CD4-positive, alpha-beta T cell treated with Interleukin-6 at 100 ng/mL for 8 hours (primary cell): Measurements from ENCODE around the gene ITLN1.
"Not testable (repeated sequence)": the region's sequence is repeated elsewhere in the genome, so short reads cannot be mapped to it uniquely, and the experiment has no call there.

Experiments used
- DNase-seq: peaks from one replicate; pipeline ENCODE4 v3.0.0-alpha.2; 2020; ENCODE audit warnings: mixed read lengths, low spot score

ITLN1 gene

DNA sequence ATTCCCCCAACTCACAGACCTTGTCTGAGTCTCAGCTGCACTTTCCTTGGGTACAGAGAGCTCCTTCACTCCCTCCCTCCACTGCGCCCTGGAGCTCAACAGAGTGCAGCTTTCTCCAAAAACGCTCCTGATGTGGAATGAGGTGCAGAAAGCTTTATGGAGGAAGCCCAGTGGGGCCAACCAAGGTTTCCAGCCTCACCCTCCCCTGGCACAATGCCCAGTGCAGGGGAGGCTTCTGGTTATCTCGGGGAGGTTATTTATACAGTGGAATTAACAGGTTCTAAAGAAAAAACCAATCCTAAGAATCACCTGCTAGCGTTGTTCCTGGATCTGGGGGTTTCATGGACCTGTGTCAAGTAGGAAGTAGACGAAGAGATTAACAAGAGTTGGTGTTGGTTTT lies at the start of gene ITLN1:
ITLN1 (minus strand) TSS at position 139 of the 400 bp plus-strand sequence. CDS start 303 bp downstream, outside the sequence.
- no peak for DNase-seq

DNA sequence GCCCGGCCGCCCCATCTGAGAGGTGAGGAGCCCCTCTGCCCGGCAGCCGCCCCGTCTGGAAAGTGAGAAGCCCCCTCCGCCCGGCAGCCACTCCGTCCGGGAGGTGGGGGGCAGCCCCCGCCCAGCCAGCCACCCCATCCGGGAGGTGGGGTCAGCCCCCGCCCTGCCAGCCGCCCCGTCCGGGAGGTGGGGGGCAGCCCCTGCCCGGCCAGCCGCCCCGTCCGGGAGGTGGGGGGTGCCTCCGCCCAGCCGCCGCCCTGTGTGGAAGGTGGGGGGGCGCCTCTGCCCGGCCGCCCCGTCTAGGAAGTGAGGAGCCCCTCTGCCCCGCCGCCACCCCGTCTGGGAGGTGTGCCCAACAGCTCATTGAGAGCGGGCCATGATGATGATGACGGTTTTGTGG lies 48.3 kb upstream of the ITLN1 start:
- DNase-seq = not testable (repeated sequence)

GRCh38 chr1:160925652-160926244 lies 40.8 kb upstream of the ITLN1 start:
- no peak for DNase-seq

DNA sequence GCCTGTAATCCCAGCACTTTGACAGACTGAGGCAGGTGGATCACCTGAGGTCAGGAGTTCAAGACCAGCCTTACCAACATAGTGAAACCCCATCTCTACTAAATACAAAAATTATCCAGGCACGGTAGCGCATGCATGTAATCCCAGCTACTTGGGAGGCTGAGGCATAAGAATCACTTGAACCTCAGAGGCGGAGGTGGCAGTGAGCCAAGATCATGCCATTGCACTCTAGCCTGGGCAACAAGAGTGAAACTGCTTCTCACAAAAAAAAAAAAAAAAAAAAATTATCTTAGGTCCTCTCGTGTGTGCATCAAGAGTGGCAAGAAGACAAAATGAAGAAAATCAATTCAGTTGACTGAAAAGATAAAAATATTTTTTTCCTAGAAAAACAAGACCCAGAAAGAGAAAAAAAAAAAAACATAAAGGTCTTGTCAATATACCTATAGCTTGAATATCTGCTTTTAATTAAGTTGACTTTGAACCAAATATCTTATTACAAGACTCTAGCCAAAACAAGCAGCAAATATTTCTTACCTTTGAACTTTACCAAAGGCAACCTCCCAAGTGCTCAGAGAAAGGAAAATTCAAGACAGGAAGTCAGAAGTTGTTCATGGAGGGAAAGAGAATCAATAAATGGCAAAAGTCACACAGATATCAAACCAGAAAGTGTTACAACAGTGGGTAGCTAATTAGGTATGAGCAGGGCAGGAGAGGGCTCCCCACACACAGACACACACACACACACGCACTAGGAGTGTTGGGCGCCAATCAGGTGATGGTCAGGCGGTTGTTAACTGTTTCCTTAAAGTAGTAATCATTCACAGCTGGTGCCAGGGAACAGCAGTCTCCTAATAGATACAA lies 40.0 kb upstream of the ITLN1 start:
- DNase-seq = no peak

DNA sequence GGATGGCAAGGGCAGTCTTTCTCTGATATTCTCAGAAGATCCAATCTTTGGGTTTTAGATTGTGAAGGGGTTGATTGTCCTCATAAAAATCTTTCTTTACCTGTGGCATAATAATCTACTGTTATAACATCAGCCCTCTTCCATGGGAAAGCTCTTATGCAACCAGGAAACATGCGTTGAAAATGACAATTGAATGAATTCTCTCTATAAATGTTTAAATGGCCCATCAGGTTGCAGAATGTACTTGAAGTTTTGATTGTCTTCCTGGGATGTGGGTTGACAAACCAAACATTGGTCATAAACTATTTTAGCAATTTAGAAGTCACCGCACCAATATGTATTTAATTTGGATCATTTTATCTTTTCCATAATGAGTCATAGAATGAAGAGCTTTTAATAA lies 31.7 kb upstream of the ITLN1 start:
- no peak for DNase-seq

DNA sequence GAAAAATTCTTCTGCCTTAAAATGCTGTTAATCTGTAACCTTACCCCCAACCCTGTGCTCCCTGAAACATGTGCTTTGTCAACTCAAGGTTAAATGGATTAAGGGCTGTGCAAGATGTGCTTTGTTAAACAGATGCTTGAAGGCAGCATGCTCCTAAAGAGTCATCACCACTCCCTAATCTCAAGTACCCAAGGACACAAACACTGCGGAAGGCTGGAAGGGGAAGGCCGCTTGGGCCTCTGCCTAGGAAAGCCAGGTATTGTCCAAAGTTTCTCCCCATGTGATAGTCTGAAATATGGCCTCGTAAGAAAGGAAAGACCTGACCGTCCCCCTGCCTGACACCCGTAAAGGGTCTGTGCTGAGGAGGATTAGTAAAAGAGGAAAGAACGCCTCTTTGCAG lies 28.2 kb upstream of the ITLN1 start:
- DNase-seq = not testable (repeated sequence)

DNA sequence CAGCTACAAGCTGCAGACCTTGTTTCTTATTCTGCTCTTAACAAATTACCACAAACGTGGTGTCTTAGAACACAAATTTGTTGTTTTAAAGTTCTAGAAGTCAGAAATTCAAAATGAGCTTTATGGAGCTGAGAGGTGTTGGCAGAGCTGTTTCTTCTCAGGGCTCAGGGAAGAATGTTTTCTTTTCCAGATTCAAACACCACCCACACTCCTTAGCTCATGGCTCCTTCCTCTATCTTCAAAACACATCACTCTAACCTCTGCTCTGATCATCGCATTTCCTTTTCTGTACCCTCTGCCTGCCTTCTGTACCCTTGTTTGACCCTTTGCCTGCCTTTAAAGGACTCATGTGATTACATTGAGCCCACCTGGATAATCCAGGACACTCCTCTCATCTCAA lies 26.9 kb upstream of the ITLN1 start:
- DNase-seq = no peak

- no peak for DNase-seq
Measured at GRCh38 chr1:160911441-160911840, 26.5 kb upstream of the ITLN1 start.

DNA sequence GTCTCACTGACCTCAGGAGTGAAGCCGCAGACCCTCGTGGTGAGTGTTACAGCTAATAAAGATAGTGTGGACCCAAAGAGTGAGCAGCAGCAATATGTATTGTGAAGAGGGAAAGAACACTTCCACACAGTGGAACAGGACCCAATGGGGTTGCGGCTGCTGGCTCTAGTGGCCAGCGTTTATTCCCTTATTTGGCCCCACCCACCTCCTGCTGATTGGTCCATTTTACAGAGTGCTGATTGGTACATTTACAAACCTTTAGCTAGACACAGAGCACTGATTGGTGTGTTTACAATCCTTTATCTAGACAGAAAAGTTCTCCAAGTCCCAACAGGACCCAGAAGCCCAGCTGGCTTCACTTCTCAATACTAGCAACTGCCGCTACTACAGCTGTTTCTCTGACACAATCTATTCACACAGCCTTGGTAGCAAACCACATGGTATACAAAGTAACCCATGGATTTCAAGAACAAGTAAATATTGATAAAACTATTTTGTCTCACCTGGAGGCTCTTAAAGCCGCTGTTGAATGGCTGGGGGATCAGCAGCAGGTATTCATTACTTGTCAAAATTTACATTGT lies 25.3 kb upstream of the ITLN1 start:
- DNase-seq = no peak

DNA sequence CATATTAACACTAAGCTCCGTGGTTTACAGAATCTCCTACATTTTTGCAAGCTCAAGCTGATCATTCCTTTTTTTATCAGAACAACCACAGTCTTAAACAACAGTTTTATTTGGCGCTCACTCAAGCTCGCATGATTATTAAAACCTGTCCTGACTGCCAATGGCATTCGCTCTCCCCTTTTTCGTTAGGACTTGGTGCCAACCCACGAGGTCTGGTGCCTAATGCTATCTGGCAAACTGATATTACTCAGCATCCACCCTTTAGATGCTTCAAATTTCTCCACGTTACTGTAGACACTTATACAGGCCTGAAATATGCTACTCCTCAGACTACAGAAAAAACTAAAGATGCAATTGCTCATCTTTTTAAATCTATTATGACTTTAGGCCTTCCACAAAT lies 23.0 kb upstream of the ITLN1 start:
- no peak for DNase-seq

GRCh38 chr1:160905617-160905989 lies 20.6 kb upstream of the ITLN1 start:
- DNase-seq = no peak

DNA sequence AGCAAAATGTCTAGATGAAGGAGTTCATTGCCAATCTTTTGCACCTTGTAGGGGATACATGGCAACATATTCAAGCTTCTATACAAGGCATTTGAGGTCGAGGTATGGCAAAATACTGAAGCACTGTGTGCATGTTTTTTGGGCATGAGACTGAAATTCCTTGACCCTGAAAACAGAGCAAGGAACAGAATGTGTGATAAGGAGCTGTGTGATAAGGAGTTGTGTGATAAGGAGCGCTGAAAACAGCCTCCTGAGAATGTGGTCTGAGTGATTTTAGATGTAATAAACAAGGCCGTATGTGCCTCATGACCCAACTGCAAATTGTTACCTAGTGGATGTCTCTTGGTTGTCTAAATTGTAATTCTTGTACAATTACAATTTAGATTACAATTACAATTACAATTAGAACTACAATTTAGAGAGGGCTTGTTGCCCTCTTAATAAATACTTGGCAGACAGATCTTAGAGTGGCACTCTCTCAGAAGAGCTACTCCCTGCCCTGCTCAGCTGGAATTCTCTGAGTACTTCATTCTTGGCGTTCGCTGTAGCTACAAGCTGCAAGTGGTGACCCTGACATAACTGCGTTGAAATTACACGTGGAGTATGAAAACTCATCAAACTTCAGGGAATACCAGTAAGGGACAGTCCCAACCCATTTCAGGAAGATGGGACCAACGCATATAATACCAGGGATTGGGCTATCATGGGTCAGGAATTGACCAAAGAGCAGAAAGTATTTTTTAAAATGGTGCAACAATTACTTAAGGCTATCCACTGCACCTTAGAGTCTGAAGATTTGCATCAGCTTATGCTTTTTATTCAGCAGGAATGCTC lies 20.0 kb upstream of the ITLN1 start:
- no peak for DNase-seq

DNA sequence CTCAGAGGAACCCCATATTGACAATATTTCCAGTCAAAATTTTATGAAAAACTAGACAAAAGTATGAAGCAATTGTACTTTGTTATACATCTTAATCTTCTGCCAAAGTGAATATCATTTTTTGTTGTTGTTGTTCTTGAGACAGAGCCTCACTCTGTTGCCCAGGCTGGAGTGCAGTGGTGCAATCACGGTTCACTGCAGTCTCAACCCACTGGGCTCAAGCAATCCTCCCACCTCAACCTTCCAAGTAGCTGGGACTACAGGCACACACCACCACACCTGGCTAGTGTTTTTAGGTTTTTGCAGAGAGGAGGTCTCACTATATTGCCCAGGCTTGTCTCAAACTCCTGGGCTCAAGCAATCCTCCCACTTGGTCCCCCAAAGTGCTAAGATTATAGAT lies 17.3 kb upstream of the ITLN1 start:
- DNase-seq = not testable (repeated sequence)

- no peak for DNase-seq
Measured at GRCh38 chr1:160901768-160902167, 16.8 kb upstream of the ITLN1 start.

- DNase-seq = not testable (repeated sequence)
Measured at GRCh38 chr1:160900683-160901082, 15.7 kb upstream of the ITLN1 start.

GRCh38 chr1:160894368-160895135 lies 9.6 kb upstream of the ITLN1 start:
- not testable (repeated sequence) for DNase-seq

- DNase-seq = no peak
Measured at GRCh38 chr1:160891474-160891873, 6.5 kb upstream of the ITLN1 start.

DNA sequence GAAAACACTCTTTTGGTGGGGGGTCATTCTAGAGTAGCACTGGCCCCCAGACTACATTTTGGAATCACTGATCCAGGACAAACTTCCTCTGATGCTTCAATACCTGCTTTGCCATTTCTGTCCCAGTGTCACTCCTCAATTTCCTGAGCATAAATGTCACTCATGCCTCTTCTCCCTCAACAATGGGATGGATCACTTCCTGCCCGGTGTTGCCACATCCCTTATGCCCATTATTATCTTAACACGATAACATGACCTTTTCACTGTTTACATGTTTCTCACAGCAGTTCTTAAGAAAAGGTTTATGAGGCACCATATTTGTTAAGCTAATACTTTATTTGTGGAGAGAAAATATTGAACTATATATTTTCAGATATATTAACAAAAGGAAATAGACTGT lies 3.9 kb upstream of the ITLN1 start:
- no peak for DNase-seq

GRCh38 chr1:160887071-160887470 lies 2.1 kb upstream of the ITLN1 start:
- no peak for DNase-seq

GRCh38 chr1:160884579-160884978 lies 401 bp downstream of the ITLN1 start:
- no peak for DNase-seq
